CD4-positive, alpha-beta T cell treated with Interleukin-4 for 4 hours (primary cell): ENCODE results near the gene SOAT1.
"Not testable (repeated sequence)": the region's sequence is repeated elsewhere in the genome, so short reads cannot be mapped to it uniquely, and the experiment has no call there.

Source experiments
- DNase-seq: peaks from one replicate; pipeline ENCODE4 v3.0.0-alpha.2; 2020

Gene SOAT1

GRCh38 chr1:179293340-179294327, at the start of gene SOAT1:
TSS of gene SOAT1 (plus strand) at chr1:179293797. CDS start at chr1:179302685, 8,888 bp downstream.
- DNase-seq = peak; percentile 92

DNA sequence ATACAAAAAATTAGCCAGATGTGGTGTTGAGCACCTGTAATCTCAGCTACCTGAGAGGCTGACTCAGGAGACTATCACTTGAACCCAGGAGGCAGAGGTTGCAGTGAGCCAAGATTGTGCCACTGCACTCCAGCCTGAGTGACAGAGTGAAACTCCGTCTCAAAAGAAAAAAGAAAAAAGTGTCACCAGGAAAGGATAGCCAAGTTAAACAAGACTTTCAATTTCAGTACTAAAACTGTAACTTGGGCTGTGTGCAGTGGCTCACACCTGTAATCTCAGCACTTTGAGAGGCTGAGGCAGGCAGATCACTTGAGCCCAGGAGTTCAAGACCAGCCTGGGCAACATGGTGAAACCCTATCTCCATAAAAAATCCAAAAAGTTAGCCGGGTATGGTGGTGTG, 48.2 kb upstream of the SOAT1 start:
- not testable (repeated sequence) for DNase-seq

- no peak for DNase-seq
These were observed 45.7 kb upstream of the SOAT1 start for GRCh38 chr1:179247923-179248322.

DNA sequence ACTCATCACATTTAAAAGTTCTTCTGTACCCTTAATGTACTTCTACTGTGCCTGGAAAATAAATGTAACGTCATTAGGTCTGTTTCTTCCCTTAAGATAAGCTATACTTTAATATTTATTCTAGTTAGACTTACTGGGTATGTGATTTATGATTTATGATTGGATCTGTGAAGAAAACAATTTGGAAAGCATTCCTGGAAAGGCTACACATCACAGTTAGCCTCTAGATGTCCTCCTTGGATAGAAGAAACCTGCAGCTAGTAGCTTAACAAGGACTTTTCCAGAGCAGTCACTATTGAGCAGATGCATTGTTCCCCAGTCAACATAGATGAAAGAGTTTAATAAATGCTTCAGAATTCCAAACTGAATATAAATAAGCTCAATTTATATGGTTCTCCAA, 41.9 kb upstream of the SOAT1 start:
- peak; percentile 23 for DNase-seq

DNA sequence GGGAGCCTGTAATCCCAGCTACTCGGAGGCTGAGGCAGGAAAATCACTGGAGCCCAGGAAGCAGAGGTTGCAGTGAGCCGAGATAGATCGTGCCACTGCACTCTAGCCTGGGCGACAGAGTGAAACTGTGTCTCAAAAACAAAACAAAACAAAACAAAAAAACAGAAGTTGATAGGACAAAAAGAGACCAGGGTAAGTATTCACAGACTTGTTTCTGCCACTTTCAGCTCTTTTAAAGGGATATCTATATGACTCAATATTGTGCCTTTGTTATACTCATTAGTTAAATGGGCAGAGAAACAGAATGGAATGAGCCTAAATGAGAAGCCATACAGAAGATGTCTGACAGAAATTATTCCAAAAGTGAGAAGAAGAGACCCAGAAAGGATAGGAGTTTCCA, 41.0 kb upstream of the SOAT1 start:
- no peak for DNase-seq

GRCh38 chr1:179253286-179253972, 40.2 kb upstream of the SOAT1 start:
- DNase-seq = no peak

DNA sequence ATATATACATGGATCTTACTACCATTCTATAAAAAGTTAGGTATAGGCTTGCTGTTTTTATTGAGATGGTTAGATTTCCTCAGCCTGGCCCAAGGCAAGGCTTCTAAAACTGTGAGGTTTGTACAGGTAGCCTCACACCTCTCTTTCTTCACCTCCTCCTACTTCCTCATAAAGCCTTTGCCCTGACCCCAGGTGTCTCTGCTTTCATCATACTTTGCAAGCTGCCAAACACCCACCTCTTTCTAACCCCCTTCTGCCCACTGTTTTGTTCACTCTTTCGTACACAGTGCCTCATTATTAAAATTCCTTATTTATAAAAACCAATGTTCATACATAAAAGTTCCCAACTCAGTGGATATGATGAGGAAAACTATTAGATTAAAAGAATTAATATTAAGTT, 31.4 kb upstream of the SOAT1 start:
- DNase-seq = no peak

GRCh38 chr1:179263121-179263520, 30.5 kb upstream of the SOAT1 start:
- DNase-seq = no peak

- DNase-seq = no peak
These were observed 29.1 kb upstream of the SOAT1 start for GRCh38 chr1:179264507-179264906.

DNA sequence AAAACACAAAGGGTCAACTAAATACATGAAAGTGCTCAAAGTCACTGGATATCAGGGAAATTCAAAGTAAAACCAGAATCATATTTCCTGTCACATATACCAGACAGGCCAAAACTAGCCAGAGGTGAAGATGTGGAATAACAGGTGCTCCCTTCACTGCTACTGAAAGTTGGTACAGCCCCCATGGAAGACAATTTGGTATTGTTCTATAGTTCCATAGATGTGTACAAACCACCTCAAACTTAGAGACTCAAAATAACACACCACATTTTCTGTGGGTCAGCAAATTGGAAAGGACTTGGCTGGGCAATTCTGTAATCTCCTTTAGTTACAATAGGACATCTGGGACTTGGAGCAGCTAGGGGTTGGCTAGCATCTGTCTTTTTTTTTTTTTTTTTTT, 24.5 kb upstream of the SOAT1 start:
- DNase-seq = no peak

DNA sequence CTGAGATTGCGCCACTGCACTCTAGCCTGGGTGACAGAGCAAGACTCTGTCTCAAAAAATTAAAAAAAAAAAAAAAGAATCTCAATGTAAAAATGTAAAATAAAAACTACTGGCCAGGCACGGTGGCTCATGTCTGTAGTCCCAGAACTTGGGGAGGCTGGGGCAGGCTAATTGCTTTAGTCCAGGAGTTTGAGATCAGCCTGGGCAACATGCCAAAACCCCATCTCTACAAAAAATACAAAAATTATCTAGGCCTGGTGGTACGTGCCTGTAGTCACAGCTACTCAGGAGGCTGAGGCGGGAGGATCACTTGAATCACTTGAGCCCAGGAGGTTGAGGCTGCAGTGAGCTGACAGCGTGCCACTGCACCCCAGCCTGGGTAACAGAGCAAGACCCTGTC, 19.2 kb upstream of the SOAT1 start:
- not testable (repeated sequence) for DNase-seq

DNA sequence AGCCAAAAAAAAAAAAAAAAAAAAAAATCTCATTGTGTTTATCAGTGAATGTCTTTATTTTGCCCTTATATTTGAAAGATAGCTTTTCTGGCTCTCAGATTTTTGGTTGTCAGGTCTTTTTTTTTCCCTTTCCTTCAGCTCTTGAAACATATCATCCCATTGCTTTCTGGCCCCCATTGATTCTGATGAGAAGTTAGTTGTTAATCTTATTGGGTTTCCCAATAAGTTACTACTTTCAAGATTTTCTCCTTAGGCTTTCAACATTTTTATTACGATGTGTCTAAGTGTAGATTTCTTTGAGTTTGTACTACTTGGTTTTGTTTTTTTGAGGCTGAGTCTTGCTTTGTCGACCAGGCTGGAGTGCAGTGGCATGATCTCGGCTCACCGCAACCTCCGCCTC, 14.7 kb upstream of the SOAT1 start:
- no peak for DNase-seq

DNA sequence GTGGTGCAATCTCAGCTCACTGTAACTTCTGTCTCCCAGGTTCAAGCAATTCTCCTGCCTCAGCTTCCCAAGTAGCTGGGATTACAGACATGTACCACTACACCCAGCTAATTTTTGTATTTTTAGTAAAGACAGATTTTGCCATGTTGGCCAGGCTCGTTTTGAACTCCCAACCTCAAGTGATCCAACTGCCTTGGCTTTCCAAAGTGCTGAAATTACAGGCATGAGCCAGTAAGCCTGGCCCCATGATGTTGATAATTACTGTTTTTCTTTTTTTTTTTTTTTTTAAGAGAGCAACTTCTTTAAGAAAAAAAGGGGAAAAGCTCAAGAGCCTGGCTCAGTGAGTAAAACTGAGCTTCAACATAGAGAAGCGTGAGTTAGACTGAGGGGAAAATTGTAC, 9.6 kb upstream of the SOAT1 start:
- DNase-seq = no peak

DNA sequence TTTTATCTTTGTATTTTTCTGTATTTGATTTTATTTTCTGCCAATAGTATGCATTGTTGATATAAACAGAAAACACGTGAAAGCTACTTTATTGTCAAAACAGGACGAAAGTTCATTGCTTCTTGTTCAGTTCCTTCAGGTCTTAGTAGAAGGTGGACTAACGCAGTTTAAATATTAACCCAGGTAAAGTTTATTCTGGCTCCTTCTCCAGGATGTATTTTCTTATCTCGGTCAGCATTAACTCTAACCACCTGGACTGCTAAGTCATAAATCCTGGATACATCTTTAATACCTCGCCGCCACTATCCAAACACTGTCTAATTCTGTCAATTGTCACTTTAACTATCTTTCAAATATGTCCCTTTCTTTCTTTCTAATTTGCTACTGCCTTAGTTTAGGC, 5.7 kb upstream of the SOAT1 start:
- no peak for DNase-seq

GRCh38 chr1:179288977-179289376, 4.6 kb upstream of the SOAT1 start:
- DNase-seq = no peak

- DNase-seq = peak; percentile 21
These were observed 1.7 kb downstream of the SOAT1 start for GRCh38 chr1:179295164-179295755.

GRCh38 chr1:179296356-179297104, 2.9 kb downstream of the SOAT1 start:
- no peak for DNase-seq

DNA sequence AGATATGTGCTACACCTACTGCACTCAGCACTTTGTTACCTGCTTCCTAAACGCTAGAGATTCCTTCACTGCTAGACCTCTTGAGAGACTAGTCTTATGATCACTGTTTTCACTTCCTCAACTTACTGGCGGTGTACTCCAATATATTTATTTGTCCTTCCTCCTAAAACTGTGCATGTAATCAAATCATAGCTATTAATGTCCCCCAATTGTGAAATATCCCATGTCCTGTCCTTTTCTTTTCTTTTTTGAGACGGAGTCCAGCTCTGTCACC, 3.4 kb downstream of the SOAT1 start:
- DNase-seq = no peak

DNA sequence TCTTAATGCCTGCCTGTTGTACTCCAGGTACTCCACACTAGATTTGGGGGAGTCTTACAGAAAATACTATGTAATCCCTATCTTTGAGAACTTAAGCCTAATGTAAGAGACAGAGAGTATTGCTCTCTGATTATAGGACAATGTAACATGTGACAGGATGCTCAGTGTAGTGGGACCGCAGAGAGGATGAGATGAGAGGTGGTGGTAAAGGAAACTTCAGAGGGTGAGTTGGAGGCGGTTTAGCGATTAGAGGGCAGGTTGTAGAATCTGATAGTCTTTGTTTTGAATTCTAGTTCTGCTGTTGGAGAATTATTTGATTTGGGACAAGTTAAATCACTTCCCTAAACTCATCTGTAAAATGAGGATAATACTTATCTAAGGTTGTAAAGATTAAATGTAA, 5.4 kb downstream of the SOAT1 start:
- peak; percentile 59 for DNase-seq

DNA sequence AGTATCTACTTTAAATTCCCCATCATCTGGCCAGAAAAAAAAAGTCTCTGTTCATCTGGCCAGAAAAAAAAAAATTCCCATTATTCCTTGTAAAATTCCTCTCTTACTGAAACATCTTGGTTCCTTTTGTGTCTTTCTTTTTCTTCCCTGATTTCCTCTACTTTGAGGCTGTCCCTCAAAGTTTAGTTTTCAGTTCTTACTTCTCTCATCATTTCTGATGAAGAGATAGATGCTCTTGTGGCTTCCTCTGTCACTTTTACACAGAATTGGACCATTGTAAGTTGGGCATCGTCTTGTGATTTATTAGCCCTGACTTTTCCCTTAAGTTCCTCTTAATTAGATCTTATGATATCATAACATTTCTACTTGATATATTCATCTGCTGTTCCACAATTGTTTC, 6.5 kb downstream of the SOAT1 start:
- DNase-seq = no peak

- DNase-seq = no peak
These were observed 8.5 kb downstream of the SOAT1 start for GRCh38 chr1:179302070-179302469.

- DNase-seq = no peak
These were observed 9.7 kb downstream of the SOAT1 start for GRCh38 chr1:179303200-179303785.

DNA sequence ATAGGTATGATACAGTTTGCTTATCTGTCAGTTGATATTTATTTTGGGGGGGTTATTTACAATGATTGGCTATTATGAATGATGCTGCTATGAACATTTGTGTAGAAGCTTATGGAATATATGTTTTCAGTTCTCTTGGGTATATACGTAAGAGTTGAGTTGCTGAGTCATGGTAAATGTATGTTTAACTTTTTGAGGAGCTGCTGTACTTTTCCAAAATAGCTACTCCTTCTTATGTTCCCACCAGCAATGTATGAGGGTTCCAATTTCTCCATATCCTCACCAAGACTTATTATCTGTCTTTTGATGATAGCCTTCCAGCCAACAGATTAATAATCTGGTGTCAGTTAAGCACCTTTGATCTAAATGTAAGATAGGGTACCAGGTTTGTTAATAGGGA, 11.9 kb downstream of the SOAT1 start:
- no peak for DNase-seq
